ENCODE measurements around the gene RPTOR. TPM values are rescaled to one million over a fixed set of nuclear protein-coding genes. Genes with fewer than 3 reads are reported as not detected.

RPTOR gene
- total RNA-seq, 4 donors from 2014 or later: 47.6 to 56.9 (median 55.4) TPM

DNA sequence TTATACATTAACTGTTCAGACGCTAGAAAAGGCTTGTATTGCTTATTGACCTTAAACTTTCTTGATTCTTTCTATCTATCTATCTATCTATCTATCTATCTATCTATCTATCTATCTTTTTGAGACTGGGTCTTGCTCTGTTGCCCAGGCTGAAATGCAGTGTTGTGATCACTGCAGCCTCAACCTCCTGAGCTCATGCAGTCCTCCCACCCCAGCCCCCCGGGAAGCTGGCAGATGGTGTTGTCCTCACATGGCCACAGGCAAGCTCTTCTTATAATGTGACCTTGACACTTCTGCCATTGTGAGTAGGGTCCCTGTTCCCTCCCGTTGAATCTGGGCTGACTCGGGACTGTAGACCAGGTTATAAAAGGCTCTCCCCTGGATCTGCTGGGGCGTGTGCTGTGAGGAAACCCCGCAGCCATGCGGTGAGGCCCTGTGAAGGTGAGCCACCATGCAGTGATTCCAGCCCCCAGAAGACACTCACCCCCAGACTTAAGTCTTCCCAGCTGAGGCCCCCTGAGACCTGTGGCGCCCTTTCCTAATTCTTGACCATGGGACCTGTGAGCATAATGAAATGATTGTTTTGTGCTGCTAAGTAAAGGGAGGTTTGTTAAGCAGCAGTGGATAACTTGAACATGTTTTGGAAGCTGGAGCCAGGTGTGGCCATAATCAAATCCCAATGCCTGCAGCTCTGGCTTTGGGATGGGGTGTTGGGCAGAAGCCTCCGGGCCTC lies 54.3 kb downstream of the RPTOR start:
- H3K27me3 ChIP-seq: no peaks in the 10 kb centered on the region
- no peak overlapping the region for H3K27ac ChIP-seq
- ATAC-seq (no peak), DNase-seq (no peak)
- TF ChIP-seq POLR2A (IDR thresholded peaks at IDR 0.05) (no peak), CTCF (IDR thresholded peaks at IDR 0.05 in 4 of 5, conservative IDR thresholded peaks at IDR 0.05 in 1 of 5) (no peak)
- in situ Hi-C loops (cut with MboI; ENCODE audit: low sequenced_read_pairs in 4 of 4): no loop called here
- H3K4me3 ChIP-seq: no peak overlapping the region
- no peaks in the 10 kb centered on the region for H3K36me3 ChIP-seq
- peaks cover 24 to 28% of the 10 kb centered on the region in 2 donors for H3K4me1 ChIP-seq
- intact Hi-C loops (cut with DNase I; ENCODE audit: low total_unique reads): no loop called here
- H3K9me3 ChIP-seq: no peaks in the 10 kb centered on the region

- H3K4me1 ChIP-seq: peaks cover 24 to 28% of the 10 kb centered on the region in 2 donors
- no peak for DNase-seq
- H3K27me3 ChIP-seq: no peaks in the 10 kb centered on the region
- H3K36me3 ChIP-seq: no peaks in the 10 kb centered on the region
- H3K27ac ChIP-seq: no peak overlapping the region
- no peak overlapping the region for H3K4me3 ChIP-seq
- no peak for ATAC-seq
- no peaks in the 10 kb centered on the region for H3K9me3 ChIP-seq
- in situ Hi-C loops (cut with MboI; ENCODE audit: low sequenced_read_pairs in 4 of 4) (no loop called here), intact Hi-C loops (cut with DNase I; ENCODE audit: low total_unique reads) (no loop called here)
- no peak for TF ChIP-seq CTCF (IDR thresholded peaks at IDR 0.05 in 4 of 5, conservative IDR thresholded peaks at IDR 0.05 in 1 of 5)
- no peak for TF ChIP-seq POLR2A (IDR thresholded peaks at IDR 0.05)
Measured at GRCh38 chr17:80599546-80600305, 55.1 kb downstream of the RPTOR start.

- in situ Hi-C loops (cut with MboI; ENCODE audit: low sequenced_read_pairs in 4 of 4): no loop called here
- peaks cover 24 to 27% of the 10 kb centered on the region in 2 donors for H3K4me1 ChIP-seq
- H3K36me3 ChIP-seq: no peaks in the 10 kb centered on the region
- TF ChIP-seq CTCF (IDR thresholded peaks at IDR 0.05 in 4 of 5, conservative IDR thresholded peaks at IDR 0.05 in 1 of 5): no peak
- no peak for TF ChIP-seq POLR2A (IDR thresholded peaks at IDR 0.05)
- ATAC-seq (no peak), DNase-seq (no peak)
- H3K27me3 ChIP-seq: no peaks in the 10 kb centered on the region
- no peaks in the 10 kb centered on the region for H3K9me3 ChIP-seq
- intact Hi-C loops (cut with DNase I; ENCODE audit: low total_unique reads): no loop called here
- H3K4me3 ChIP-seq: no peak overlapping the region
- no peak overlapping the region for H3K27ac ChIP-seq
Measured at GRCh38 chr17:80601146-80601545, 56.5 kb downstream of the RPTOR start.

- no peak for ATAC-seq
- Histone ChIP-seq H3K4me3 (no peak overlapping the region), H3K27ac (no peak overlapping the region), H3K4me1 (peaks cover 9 to 11% of the 10 kb centered on the region in 2 donors), H3K36me3 (no peaks in the 10 kb centered on the region), H3K27me3 (no peaks in the 10 kb centered on the region), H3K9me3 (no peaks in the 10 kb centered on the region)
- TF ChIP-seq CTCF (IDR thresholded peaks at IDR 0.05 in 4 of 5, conservative IDR thresholded peaks at IDR 0.05 in 1 of 5) (no peak), POLR2A (IDR thresholded peaks at IDR 0.05) (no peak)
- in situ Hi-C loops (cut with MboI; ENCODE audit: low sequenced_read_pairs in 4 of 4) (no loop called here), intact Hi-C loops (cut with DNase I; ENCODE audit: low total_unique reads) (no loop called here)
- no peak for DNase-seq
Measured at GRCh38 chr17:80603396-80603795, 58.8 kb downstream of the RPTOR start.

All from gastrocnemius medialis (tissue), 4 donors.